Stimulated activated CD4-positive, alpha-beta T cell treated with anti-CD3 and anti-CD28 coated beads, TNF-alpha, amount 100 ng/mL, for 24 hours (primary cell): Measurements from ENCODE around the gene PTPRCAP.
"Not testable (repeated sequence)": the region's sequence is repeated elsewhere in the genome, so short reads cannot be mapped to it uniquely, and the experiment has no call there.

Experiments used
- DNase-seq, 3 experiments: peaks; one replicate each; pipeline ENCODE4 v3.0.0-alpha.2; 2020; ENCODE audit warnings: low read depth in 3 of 3

The PTPRCAP gene

GRCh38 chr11:67437082-67437808 lies at the start of gene PTPRCAP:
TSS of gene PTPRCAP (minus strand) at chr11:67437682. CDS start at chr11:67437619, 63 bp downstream.
- peak in 1 of 3 experiments; percentile 84 for DNase-seq

GRCh38 chr11:67486481-67487195 lies 49.2 kb upstream of the PTPRCAP start:
- peak in 1 of 3 experiments; percentile 46 for DNase-seq

- peak in 1 of 3 experiments; percentile 61 for DNase-seq
Observed at GRCh38 chr11:67485873-67486361, 48.4 kb upstream of the PTPRCAP start.

GRCh38 chr11:67484847-67485311 lies 47.4 kb upstream of the PTPRCAP start:
- peak in 2 of 3 experiments; percentile 44 to 77 for DNase-seq

- peak in 1 of 3 experiments; percentile 32 for DNase-seq
Observed at GRCh38 chr11:67483831-67484665, 46.6 kb upstream of the PTPRCAP start.

- DNase-seq: peak; percentile 93 to 98 (median 97)
Observed at GRCh38 chr11:67482827-67483798, 45.6 kb upstream of the PTPRCAP start, which contains the start of gene AIP. TSS of gene AIP (plus strand) at chr11:67483026. CDS start at chr11:67483159, 133 bp downstream.

- DNase-seq: no peak
Observed at GRCh38 chr11:67482275-67482826, 44.9 kb upstream of the PTPRCAP start.

- DNase-seq: not testable (repeated sequence)
Observed at GRCh38 chr11:67477344-67478050, 40.0 kb upstream of the PTPRCAP start.

- not testable (repeated sequence) for DNase-seq
Observed at GRCh38 chr11:67476692-67477091, 39.2 kb upstream of the PTPRCAP start.

GRCh38 chr11:67472882-67473281 lies 35.4 kb upstream of the PTPRCAP start:
- no peak for DNase-seq

GRCh38 chr11:67470337-67471002 lies 33.0 kb upstream of the PTPRCAP start:
- DNase-seq: no peak

GRCh38 chr11:67469508-67469811 lies 32.0 kb upstream of the PTPRCAP start:
- no peak for DNase-seq

GRCh38 chr11:67468759-67469507 lies 31.5 kb upstream of the PTPRCAP start, which contains the start of gene TMEM134:
TSS of gene TMEM134 (minus strand) at chr11:67469251. CDS start at chr11:67469192, 59 bp downstream.
- DNase-seq: peak; percentile 86 to 90 (median 89)

- DNase-seq: no peak
Observed at GRCh38 chr11:67468456-67468758, 30.9 kb upstream of the PTPRCAP start.

GRCh38 chr11:67468056-67468455 lies 30.6 kb upstream of the PTPRCAP start:
- peak in 1 of 3 experiments; percentile 51 for DNase-seq

- DNase-seq: no peak
Observed at GRCh38 chr11:67466962-67467771, 29.7 kb upstream of the PTPRCAP start.

- DNase-seq: no peak
Observed at GRCh38 chr11:67466367-67466766, 28.9 kb upstream of the PTPRCAP start.
